Endothelial cell of umbilical vein (primary cell): ENCODE data around the gene ACAD11.

Experiments used
- EZH2 ChIP-seq: IDR thresholded peaks from 2 replicates; pipeline ENCODE4 v1.6.1; 2012; ENCODE audit warnings: borderline replicate concordance, low read depth, mild to moderate bottlenecking, moderate library complexity, low read length, inconsistent platforms; ENCODE audit not compliant: severe bottlenecking
- FOS ChIP-seq: IDR thresholded peaks from 2 replicates; pipeline ENCODE4 v1.6.1; 2011; ENCODE audit warnings: mild to moderate bottlenecking, low read length, moderate library complexity, borderline replicate concordance; ENCODE audit not compliant: insufficient read depth
- GATA2 ChIP-seq: IDR thresholded peaks from 2 replicates; pipeline ENCODE4 v1.7.0; 2011; ENCODE audit warnings: low read depth, mild to moderate bottlenecking, moderate library complexity, mixed read lengths, low read length; ENCODE audit not compliant: insufficient read length, insufficient read depth
- JUN ChIP-seq: IDR thresholded peaks from 2 replicates; pipeline ENCODE4 v1.6.1; 2011; ENCODE audit warnings: borderline replicate concordance, low read depth; ENCODE audit not compliant: insufficient read length, insufficient read depth
- MAX ChIP-seq: IDR thresholded peaks from 2 replicates; pipeline ENCODE4 v1.6.1; 2011; ENCODE audit not compliant: insufficient read depth, insufficient read length
- MYC ChIP-seq: IDR thresholded peaks from one replicate; pipeline ENCODE4 v1.6.1; 2011; ENCODE audit warnings: mild to moderate bottlenecking, low read depth, low read length
- POLR2A ChIP-seq: IDR thresholded peaks from 2 replicates; pipeline ENCODE4 v1.6.1; 2012; ENCODE audit warnings: low read depth, mild to moderate bottlenecking, control low read depth, low read length
- POLR2AphosphoS5 ChIP-seq: IDR thresholded peaks from 2 replicates; pipeline ENCODE4 v1.6.1; 2012; ENCODE audit warnings: low read depth, mild to moderate bottlenecking, control low read depth, low read length, moderate library complexity; ENCODE audit not compliant: insufficient read depth
- TF ChIP-seq, protein P1 (sequence below), 2 donors: IDR thresholded peaks; 1 replicate in 1 of 2; 2 replicates in 1 of 2; pipeline ENCODE4 v1.5.1; 2011; ENCODE audit warnings: low read length in 2 of 2, mild to moderate bottlenecking in 2 of 2, moderate library complexity in 2 of 2, control low read depth in 1 of 2, inconsistent platforms in 1 of 2, low read depth in 1 of 2; ENCODE audit not compliant: insufficient read depth in 1 of 2; ENCODE audit errors: extremely low read depth in 1 of 2

DNA sequence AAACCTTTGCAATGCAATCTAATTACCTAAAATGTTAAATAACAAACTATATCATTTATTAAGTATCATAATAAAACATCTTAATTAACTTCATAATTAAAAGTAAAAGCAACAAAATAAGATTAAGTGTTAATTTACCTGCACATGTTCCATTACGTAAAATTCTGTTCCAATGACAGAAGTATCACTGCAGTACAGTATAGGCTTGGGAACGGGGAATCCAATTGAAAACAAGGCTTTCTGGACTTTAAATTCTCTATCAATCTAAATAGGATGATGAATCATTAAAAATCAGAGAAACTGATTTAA, 17.1 kb downstream of the ACAD11 start:
- TF ChIP-seq, protein P1, sequence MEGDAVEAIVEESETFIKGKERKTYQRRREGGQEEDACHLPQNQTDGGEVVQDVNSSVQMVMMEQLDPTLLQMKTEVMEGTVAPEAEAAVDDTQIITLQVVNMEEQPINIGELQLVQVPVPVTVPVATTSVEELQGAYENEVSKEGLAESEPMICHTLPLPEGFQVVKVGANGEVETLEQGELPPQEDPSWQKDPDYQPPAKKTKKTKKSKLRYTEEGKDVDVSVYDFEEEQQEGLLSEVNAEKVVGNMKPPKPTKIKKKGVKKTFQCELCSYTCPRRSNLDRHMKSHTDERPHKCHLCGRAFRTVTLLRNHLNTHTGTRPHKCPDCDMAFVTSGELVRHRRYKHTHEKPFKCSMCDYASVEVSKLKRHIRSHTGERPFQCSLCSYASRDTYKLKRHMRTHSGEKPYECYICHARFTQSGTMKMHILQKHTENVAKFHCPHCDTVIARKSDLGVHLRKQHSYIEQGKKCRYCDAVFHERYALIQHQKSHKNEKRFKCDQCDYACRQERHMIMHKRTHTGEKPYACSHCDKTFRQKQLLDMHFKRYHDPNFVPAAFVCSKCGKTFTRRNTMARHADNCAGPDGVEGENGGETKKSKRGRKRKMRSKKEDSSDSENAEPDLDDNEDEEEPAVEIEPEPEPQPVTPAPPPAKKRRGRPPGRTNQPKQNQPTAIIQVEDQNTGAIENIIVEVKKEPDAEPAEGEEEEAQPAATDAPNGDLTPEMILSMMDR (IDR thresholded peaks at IDR 0.05; ENCODE audit: extremely low read depth in 1 of 2, insufficient read depth in 1 of 2, low read depth in 1 of 2, low read length in 2 of 2), result no peak
- TF ChIP-seq MYC, result no peak
- TF ChIP-seq POLR2A, result no peak
- TF ChIP-seq MAX, result no peak
- TF ChIP-seq POLR2AphosphoS5, result no peak
- no peak for TF ChIP-seq FOS
- TF ChIP-seq EZH2, result no peak
- TF ChIP-seq JUN, result no peak
- no peak for TF ChIP-seq GATA2
